Skin of body (tissue), 2 donors: ENCODE results near the gene BRD3. TPM values are rescaled to one million over a fixed set of nuclear protein-coding genes. Genes with fewer than 3 reads are reported as not detected.
A peak's percentile ranks its signal among the peaks of the same experiment; 100 is the strongest.
"Not testable (repeated sequence)": the region's sequence is repeated elsewhere in the genome, so short reads cannot be mapped to it uniquely, and the experiment has no call there.

Source experiments
- DNase-seq: peaks from one replicate; lab custom pipeline; 2025; lab: John Stamatoyannopoulos, UW
- total RNA-seq: library from RNA; depleted of rRNA; stranded (reverse); fragments of >200 nt; gene quantifications from one replicate; pipeline ENCODE4 v1.2.3, GENCODE V29; 2014

BRD3 gene
- total RNA-seq, 1 donor from 2014 or later, result 16.7 TPM

- no peak for DNase-seq
Observed at GRCh38 chr9:133993635-133994253, 74.1 kb downstream of the BRD3 start.

DNA sequence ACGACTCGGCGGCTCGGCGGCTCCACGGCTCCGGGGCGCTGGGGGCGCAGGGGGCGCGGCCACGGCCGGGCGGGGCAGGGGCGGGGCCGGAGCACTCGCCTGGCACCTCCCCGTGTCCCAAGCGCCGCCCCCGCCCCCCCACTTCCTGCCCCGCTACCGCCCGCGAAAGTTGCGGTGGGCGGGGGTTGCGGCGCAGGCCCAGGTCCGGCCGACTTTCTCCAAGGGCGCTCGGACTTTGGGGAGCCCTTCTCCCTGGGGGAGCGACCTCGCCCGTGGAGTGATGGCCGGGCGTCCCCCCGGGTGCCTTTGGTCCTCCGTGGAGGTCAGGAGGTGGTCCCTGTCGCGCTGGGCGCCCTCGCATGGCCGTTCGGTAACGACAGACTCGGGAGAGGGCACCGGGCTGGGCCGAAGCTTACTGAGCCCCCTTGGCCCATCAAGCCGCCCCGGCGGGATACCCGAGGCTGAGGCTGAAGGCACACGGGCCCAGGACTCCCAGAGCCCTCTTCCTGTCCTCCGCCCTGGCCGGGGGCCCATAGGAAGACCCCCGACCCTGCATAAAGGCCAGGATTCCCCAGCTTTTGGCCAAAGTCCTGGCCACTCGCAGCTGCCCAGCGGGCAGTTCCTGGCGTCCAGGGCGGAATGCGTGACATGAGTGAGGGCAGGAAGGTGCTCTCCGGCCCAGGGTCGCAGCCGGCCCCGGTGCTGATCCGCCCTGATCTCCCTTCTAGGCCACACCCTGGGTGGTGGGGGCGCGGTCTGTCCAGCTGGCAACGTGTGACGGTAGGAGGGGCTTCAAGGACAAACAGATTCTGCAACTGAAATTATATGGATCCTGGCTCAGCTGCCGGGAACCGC is 74.8 kb downstream of the BRD3 start:
- DNase-seq, result peak; percentile 32

- no peak for DNase-seq
Observed at GRCh38 chr9:133991964-133992779, 75.7 kb downstream of the BRD3 start, which contains the start of gene VAV2. TSS of gene VAV2 (minus strand) at chr9:133992324. CDS start at chr9:133992278, 46 bp downstream.

GRCh38 chr9:133991214-133991921 is 76.5 kb downstream of the BRD3 start:
- no peak for DNase-seq

- no peak for DNase-seq
Observed at GRCh38 chr9:133990366-133991213, 77.2 kb downstream of the BRD3 start.

GRCh38 chr9:133989625-133990365 is 78.0 kb downstream of the BRD3 start:
- DNase-seq, result no peak

DNA sequence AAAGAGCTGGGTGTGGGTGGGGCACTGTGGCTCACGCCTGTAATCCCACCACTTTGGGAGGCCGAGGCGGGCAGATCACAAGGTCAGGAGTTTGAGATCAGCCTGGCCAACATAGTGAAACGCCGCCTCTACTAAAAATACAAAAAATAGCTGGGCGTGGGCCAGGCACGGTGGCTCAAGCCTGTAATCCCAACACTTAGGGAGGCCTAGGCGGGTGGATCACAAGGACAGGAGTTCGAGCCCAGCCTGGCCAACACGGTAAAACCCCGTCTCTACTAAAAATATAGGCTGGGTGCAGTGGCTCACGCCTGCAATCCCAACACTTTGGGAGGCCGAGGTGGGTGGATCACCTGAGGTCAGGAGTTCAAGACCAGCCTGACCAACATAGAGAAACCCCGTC is 79.1 kb downstream of the BRD3 start:
- not testable (repeated sequence) for DNase-seq

DNA sequence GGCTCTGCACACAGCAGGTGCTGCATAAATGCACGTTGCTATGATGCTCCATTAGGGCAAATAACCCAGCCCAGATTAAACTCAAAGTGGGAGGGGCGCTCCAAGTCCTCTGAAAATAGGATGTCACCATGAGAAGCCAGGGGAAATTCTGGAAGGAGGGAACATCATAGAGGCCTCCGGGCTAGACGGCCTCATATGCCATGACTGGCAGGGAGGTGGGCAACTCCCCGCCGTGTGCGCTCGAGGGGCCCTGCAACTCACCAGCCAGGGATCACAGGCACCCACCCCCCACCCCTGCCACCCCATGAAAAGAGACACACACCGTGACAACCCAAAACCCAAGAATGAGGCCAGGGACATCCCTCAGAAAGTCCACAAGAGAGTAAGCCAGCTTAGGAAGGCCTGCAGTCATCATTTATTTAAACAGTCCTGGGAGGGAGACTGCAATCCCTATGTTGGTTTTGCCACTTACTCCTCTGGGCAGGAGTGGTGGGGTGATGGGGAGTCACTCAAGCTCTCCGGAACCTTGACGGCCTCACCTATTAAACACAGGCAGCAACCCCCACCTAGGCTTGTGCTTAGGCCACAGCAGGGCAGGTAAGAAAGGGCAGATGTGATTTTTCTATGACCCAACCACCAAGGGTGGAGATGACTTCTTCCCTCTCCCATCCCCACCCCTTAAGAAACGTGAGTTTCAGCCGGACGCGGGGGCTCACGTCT is 79.7 kb downstream of the BRD3 start:
- no peak for DNase-seq

GRCh38 chr9:133987446-133987788 is 80.4 kb downstream of the BRD3 start:
- DNase-seq, result no peak

DNA sequence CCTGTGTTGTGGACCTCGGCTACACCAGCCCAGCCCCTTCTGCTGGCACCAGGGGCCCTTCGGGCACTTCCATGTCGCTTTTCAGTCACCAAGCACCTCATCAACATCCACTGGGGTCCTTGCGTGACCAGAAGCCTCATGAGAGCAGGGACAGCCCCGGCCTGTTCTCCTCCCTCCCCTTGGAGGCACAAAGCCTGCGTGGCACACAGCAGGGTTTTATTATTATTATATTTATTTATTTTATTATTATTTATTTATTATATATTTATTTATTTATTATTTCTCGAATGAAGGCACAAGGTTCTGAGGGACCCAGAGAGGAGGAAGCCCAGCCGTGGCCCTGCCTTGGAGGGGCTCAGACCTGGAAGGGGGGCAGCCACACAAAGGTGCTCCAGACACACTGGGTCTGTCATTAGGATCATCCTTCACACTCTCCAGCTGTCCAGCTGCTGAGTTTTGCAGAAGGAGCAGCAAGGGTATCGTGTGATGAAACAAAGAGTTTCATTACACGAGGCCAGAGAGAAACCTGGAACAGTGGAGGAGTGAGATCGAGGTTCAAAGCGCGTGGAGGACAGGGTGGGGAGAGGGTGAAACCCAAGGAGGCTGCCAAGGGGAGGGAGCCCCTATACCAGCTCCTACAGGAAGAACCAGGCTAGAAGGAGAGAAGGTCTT is 80.9 kb downstream of the BRD3 start:
- no peak for DNase-seq

DNA sequence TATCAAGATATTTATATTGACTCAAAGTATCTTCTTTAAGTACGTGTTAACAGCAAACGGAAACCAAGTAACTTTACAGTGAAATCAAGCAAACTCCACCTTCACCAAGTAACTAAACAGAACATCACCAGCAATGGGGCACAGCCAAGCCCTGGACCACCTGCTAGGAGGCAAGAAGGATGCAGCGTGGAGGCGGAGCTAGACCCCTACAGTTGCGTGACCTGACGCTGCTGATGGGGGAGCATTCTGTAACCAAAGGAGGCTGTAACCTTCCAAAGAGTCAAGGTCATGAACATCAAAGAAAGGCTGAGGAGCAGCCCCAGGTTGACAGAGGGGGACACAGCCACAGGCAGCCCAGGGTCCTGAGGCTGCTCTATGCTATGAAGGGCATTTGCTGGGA is 81.8 kb downstream of the BRD3 start:
- DNase-seq, result no peak

- no peak for DNase-seq
Observed at GRCh38 chr9:133982971-133983720, 84.7 kb downstream of the BRD3 start.

- DNase-seq, result no peak
Observed at GRCh38 chr9:133981958-133982681, 85.7 kb downstream of the BRD3 start.

DNA sequence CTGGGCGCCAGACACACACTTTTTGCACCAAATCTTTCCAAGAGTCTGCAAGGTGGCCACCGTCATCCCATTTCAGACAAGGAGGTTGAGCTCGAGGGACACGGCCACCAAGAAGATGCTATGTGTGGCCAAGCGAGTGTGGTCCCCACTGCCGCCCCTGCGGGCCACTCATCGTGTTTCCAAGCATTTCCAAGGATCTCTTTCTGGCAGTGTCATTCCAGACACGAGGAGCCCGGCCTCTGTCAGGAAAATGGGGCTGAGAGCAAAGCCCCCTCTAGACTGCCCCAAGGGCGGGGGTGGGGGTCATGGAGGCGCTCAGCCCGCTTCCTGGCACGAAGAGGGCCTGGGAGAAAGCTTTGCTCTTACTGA is 86.3 kb downstream of the BRD3 start:
- DNase-seq, result no peak

- DNase-seq, result no peak
Observed at GRCh38 chr9:133980864-133981588, 86.8 kb downstream of the BRD3 start.
